ENCODE measurements around the gene XRCC1.
"Not testable (repeated sequence)": the region's sequence is repeated elsewhere in the genome, so short reads cannot be mapped to it uniquely, and the experiment has no call there.

The XRCC1 gene

GRCh38 chr19:43598445-43599240, 23.3 kb upstream of the XRCC1 start:
- no peak for DNase-seq

GRCh38 chr19:43597876-43598275, 22.5 kb upstream of the XRCC1 start:
- no peak for DNase-seq

- DNase-seq: no peak
Measured at GRCh38 chr19:43596842-43597461, 21.6 kb upstream of the XRCC1 start.

- peak; percentile 96 for DNase-seq
Measured at GRCh38 chr19:43595999-43596841, 20.9 kb upstream of the XRCC1 start, which contains the start of the genes IRGQ and ZNF576. Gene IRGQ (minus strand): TSS chr19:43596134. CDS start chr19:43595338, 796 bp downstream. Gene ZNF576 (plus strand): TSS chr19:43596595. CDS start chr19:43597109, 514 bp downstream.

- no peak for DNase-seq
Measured at GRCh38 chr19:43595605-43595998, 20.3 kb upstream of the XRCC1 start.

- DNase-seq: no peak
Measured at GRCh38 chr19:43594710-43595604, 19.6 kb upstream of the XRCC1 start.

GRCh38 chr19:43594081-43594697, 18.9 kb upstream of the XRCC1 start:
- no peak for DNase-seq

- DNase-seq: no peak
Measured at GRCh38 chr19:43592800-43593350, 17.5 kb upstream of the XRCC1 start.

GRCh38 chr19:43591904-43592772, 16.8 kb upstream of the XRCC1 start:
- DNase-seq: no peak

GRCh38 chr19:43589678-43590077, 14.4 kb upstream of the XRCC1 start:
- DNase-seq: no peak

GRCh38 chr19:43589277-43589676, 13.9 kb upstream of the XRCC1 start:
- DNase-seq: no peak

- not testable (repeated sequence) for DNase-seq
Measured at GRCh38 chr19:43587029-43587428, 11.7 kb upstream of the XRCC1 start.

GRCh38 chr19:43586346-43586745, 11.0 kb upstream of the XRCC1 start:
- DNase-seq: no peak

GRCh38 chr19:43584484-43584883, 9.2 kb upstream of the XRCC1 start:
- DNase-seq: no peak

- DNase-seq: no peak
Measured at GRCh38 chr19:43582495-43582894, 7.2 kb upstream of the XRCC1 start.

- no peak for DNase-seq
Measured at GRCh38 chr19:43581467-43581866, 6.1 kb upstream of the XRCC1 start.

- no peak for DNase-seq
Measured at GRCh38 chr19:43578787-43579186, 3.5 kb upstream of the XRCC1 start.

- DNase-seq: peak; percentile 69
Measured at GRCh38 chr19:43575955-43576878, 890 bp upstream of the XRCC1 start.

- DNase-seq: no peak
Measured at GRCh38 chr19:43574424-43575155, 737 bp downstream of the XRCC1 start.

Data from NCI-H2227 treated with DMSO at 0.1 percent for 48 hours (cell line).